ENCODE data around the gene SAT2. TPM values are rescaled to one million over a fixed set of nuclear protein-coding genes. Genes with fewer than 3 reads are reported as not detected.

SAT2 gene
- total RNA-seq, 2 donors from 2014 or later, result 59.9 to 148 TPM

DNA sequence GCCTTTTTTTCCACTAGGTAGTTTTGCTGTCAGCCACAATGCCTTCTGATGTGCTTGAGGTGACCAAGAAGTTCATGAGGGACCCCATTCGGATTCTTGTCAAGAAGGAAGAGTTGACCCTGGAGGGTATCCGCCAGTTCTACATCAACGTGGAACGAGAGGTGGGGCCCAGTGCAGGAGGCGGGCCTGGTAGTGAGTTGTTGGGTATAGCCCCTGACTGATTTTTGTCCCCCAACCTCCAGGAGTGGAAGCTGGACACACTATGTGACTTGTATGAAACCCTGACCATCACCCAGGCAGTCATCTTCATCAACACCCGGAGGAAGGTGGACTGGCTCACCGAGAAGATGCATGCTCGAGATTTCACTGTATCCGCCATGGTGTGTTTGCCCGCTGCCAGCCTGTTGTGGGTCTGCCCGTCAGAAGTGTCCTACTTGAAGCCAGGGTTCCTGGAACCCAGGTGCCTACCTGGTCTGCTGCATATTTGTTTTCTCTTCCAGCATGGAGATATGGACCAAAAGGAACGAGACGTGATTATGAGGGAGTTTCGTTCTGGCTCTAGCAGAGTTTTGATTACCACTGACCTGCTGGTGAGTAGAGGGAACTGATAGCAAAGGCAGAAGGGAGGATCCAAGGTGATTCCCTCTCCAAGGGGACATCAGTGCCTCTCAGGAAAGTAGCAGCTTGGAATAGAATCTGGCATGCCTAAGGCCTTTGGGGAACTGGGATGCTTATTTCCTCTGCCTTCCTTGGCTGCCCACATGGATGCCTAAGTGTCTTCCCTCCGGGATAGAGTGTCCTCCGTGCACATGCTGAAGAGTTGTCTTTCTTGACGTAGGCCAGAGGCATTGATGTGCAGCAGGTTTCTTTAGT, 50.1 kb downstream of the SAT2 start:
- ATAC-seq (no peak), DNase-seq (no peak)
- Histone ChIP-seq H3K27me3 (no peaks in the 10 kb centered on the region), H3K4me1 (peaks cover 49% of the 10 kb centered on the region), H3K9me3 (no peaks in the 10 kb centered on the region), H3K36me3 (replicated peaks in 1 of 2; ENCODE audit: insufficient read depth in 1 of 2, low read depth in 2 of 2) (peaks cover 36 to 37% of the 10 kb centered on the region in 2 donors), H3K4me3 (no peak overlapping the region), H3K27ac (peak overlapping the region in 1 of 4 donors; percentile 2)
- 80 to 82% methylated on average over 14 to 17 of the region's 17 CpGs for WGBS, 2 donors
- intact Hi-C loops (cut with DNase I), result no loop called here
- TF ChIP-seq POLR2A (IDR thresholded peaks at IDR 0.05), result no peak
- no peak for TF ChIP-seq CTCF (IDR thresholded peaks at IDR 0.05)

DNA sequence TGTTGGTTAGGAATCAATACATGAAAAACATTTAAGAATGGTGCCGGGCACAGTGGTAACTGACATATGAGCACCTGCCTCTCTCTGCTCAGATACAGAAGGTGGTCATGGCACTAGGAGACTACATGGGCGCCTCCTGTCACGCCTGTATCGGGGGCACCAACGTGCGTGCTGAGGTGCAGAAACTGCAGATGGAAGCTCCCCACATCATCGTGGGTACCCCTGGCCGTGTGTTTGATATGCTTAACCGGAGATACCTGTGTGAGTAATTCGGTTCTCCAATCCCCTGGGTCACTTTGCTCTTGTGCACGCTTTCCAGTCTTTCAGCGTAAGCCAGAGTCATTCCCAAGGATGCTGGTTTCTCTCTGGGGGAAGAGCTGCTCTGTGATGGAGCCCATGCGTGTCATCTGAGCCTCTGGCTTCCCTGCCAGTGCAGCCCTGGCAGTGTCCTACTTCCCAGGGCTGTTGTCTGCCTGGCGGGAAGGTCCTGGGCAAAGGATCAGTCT, 51.1 kb downstream of the SAT2 start:
- WGBS, 2 donors, result 74 to 84% methylated on average over 12 to 14 of the region's 14 CpGs
- Histone ChIP-seq H3K27ac (no peak overlapping the region), H3K36me3 (replicated peaks in 1 of 2; ENCODE audit: insufficient read depth in 1 of 2, low read depth in 2 of 2) (peaks cover 36 to 37% of the 10 kb centered on the region in 2 donors), H3K9me3 (no peaks in the 10 kb centered on the region), H3K4me1 (peaks cover 48% of the 10 kb centered on the region), H3K27me3 (no peaks in the 10 kb centered on the region), H3K4me3 (no peak overlapping the region)
- DNase-seq, result no peak
- intact Hi-C loops (cut with DNase I), result no loop called here
- TF ChIP-seq POLR2A (IDR thresholded peaks at IDR 0.05), result no peak
- no peak for TF ChIP-seq CTCF (IDR thresholded peaks at IDR 0.05)
- ATAC-seq, result no peak

Small RNA genes within 50 kb of the gene (small RNA-seq; reads per million reads assigned to genes)
- not detected for gene CD68
- not detected for gene SNORD10

Other genes with a start within 250 kb of the SAT2 start
- gene TNK1, start 246.7 kb downstream of the SAT2 start, total RNA-seq, result 10 to 100 TPM; 12.7 to 15.8 TPM
- gene PLSCR3, start 233.3 kb downstream of the SAT2 start, total RNA-seq, result 10 to 100 TPM; 13.2 to 15.8 TPM
- gene TMEM256, start 223.7 kb downstream of the SAT2 start, total RNA-seq, result 10 to 100 TPM; 14.5 to 21.8 TPM
- gene NLGN2, start 220.0 kb downstream of the SAT2 start, total RNA-seq, result 1 to 10 TPM; 5.2 to 6.3 TPM
- gene SPEM1, start 207.5 kb downstream of the SAT2 start, total RNA-seq, result not detected
- not detected for gene SPEM2, start 202.2 kb downstream of the SAT2 start, total RNA-seq
- gene SPEM3, start 199.0 kb downstream of the SAT2 start, total RNA-seq, result not detected
- 1 to 10 TPM; 3.6 to 9.6 TPM for gene TMEM102, start 192.4 kb downstream of the SAT2 start, total RNA-seq
- 1 to 10 TPM in 1 of 2 donors, not detected in 1; 2.1 TPM for gene FGF11, start 188.3 kb downstream of the SAT2 start, total RNA-seq
- 1 to 10 TPM; 2.6 to 8.8 TPM for gene CHRNB1, start 182.8 kb downstream of the SAT2 start, total RNA-seq
- gene ZBTB4, start 148.2 kb downstream of the SAT2 start, total RNA-seq, result 10 to 100 TPM; 30.9 to 38.2 TPM
- not detected for gene SLC35G6, start 146.4 kb downstream of the SAT2 start, total RNA-seq
- gene POLR2A, start 143.5 kb downstream of the SAT2 start, total RNA-seq, result 100 to 1,000 TPM in 1 of 2 donors, 10 to 100 TPM in 1; 36.3 to 124 TPM
- gene TNFSF12, start 78.8 kb downstream of the SAT2 start, total RNA-seq, result 10 to 100 TPM; 32.2 to 48.8 TPM
- 10 to 100 TPM; 11.9 to 18.8 TPM for gene TNFSF13, start 69.1 kb downstream of the SAT2 start, total RNA-seq
- gene SENP3, start 65.9 kb downstream of the SAT2 start, total RNA-seq, result 10 to 100 TPM; 25.7 to 28.0 TPM
- 10 to 100 TPM in 1 of 2 donors, 1 to 10 TPM in 1; 4.3 to 14.8 TPM for gene CD68, start 48.2 kb downstream of the SAT2 start, total RNA-seq
- gene MPDU1, start 44.0 kb downstream of the SAT2 start, total RNA-seq, result 10 to 100 TPM; 27.0 to 37.6 TPM
- gene SOX15, start 37.7 kb downstream of the SAT2 start, total RNA-seq, result not detected
- 10 to 100 TPM; 10.2 to 10.9 TPM for gene FXR2, start 12.9 kb downstream of the SAT2 start, total RNA-seq
- gene SHBG, start 2.3 kb upstream of the SAT2 start, total RNA-seq, result not detected
- gene ATP1B2, start 23.1 kb upstream of the SAT2 start, total RNA-seq, result 1 to 10 TPM in 1 of 2 donors, under 1 TPM in 1; 0.78 to 1.3 TPM
- gene TP53, start 59.7 kb upstream of the SAT2 start, total RNA-seq, result 10 to 100 TPM; 12.2 TPM
- 1 to 10 TPM; 3.4 to 5.6 TPM for gene WRAP53, start 60.7 kb upstream of the SAT2 start, total RNA-seq
- gene EFNB3, start 77.4 kb upstream of the SAT2 start, total RNA-seq, result under 1 TPM; 0.33 to 0.78 TPM
- gene DNAH2, start 89.9 kb upstream of the SAT2 start, total RNA-seq, result under 1 TPM; 0.26 to 0.66 TPM
- 10 to 100 TPM in 1 of 2 donors, 1 to 10 TPM in 1; 7.5 to 20.1 TPM for gene KDM6B, start 206.4 kb upstream of the SAT2 start, total RNA-seq
- 10 to 100 TPM in 1 of 2 donors, 1 to 10 TPM in 1; 6.0 to 16.2 TPM for gene TMEM88, start 227.2 kb upstream of the SAT2 start, total RNA-seq
- gene NAA38, start 229.7 kb upstream of the SAT2 start, total RNA-seq, result 10 to 100 TPM; 25.7 to 50.1 TPM
- 10 to 100 TPM in 1 of 2 donors, 1 to 10 TPM in 1; 5.7 to 16.5 TPM for gene CYB5D1, start 230.2 kb upstream of the SAT2 start, total RNA-seq